IMR-90 (cell line): ENCODE measurements around the gene ATP6V1F. TPM values are rescaled to one million over a fixed set of nuclear protein-coding genes. Genes with fewer than 3 reads are reported as not detected.

ENCODE experiments used
- ATAC-seq: fragments of 200-7000 bp; cut with Tn5 transposase; 2 replicates; pipeline ENCODE4 v1.9.1; 2020; ENCODE audit warnings: low read depth, mild to moderate bottlenecking, moderate library complexity
- BruUV-seq: library from RNA; stranded (reverse); fragments of 400-500 nt; replicated peaks from 2 replicates; lab custom pipeline; 2021; lab: Mats Ljungman, UMichigan
- CTCF ChIA-PET: fragments of 300-600 bp; formaldehyde crosslinking; extraction: SDS; loops from one replicate; lab custom pipeline; 2021; ENCODE audit warnings: antibody characterized with exemption; lab: Yijun Ruan, JAX
- POLR2A ChIA-PET: fragments of 300-600 bp; sonication (Branson Sonifier 250); formaldehyde crosslinking; loops from one replicate; lab custom pipeline; 2022; ENCODE audit warnings: antibody characterized with exemption; ENCODE audit not compliant: unreplicated experiment; lab: Charles Lee
- DNase-seq: peaks from one replicate; pipeline ENCODE4 v3.0.0; 2013
- H2AFZ ChIP-seq: replicated peaks from 2 replicates; pipeline ENCODE3; 2013; ENCODE audit warnings: low read length, mild to moderate bottlenecking; ENCODE audit not compliant: poor library complexity
- H2AK5ac ChIP-seq: 2 replicates; pipeline ENCODE4 v1.6.1; 2013; ENCODE audit warnings: low read depth, low read length, inconsistent platforms
- H2AK9ac ChIP-seq: replicated peaks from 2 replicates; pipeline ENCODE3; 2013; ENCODE audit warnings: mild to moderate bottlenecking, low read depth, low read length, moderate library complexity; ENCODE audit not compliant: poor library complexity
- H2BK120ac ChIP-seq: 2 replicates; pipeline ENCODE4 v1.6.1; 2013; ENCODE audit warnings: low read depth, low read length, inconsistent platforms
- H2BK15ac ChIP-seq: 3 replicates; pipeline ENCODE4 v1.6.1; 2013; ENCODE audit warnings: low read depth, low read length, inconsistent platforms
- H2BK20ac ChIP-seq: 2 replicates; pipeline ENCODE4 v1.6.1; 2013; ENCODE audit warnings: low read depth, mild to moderate bottlenecking, inconsistent platforms, low read length, moderate library complexity
- H2BK5ac ChIP-seq: 2 replicates; pipeline ENCODE4 v1.6.1; 2013; ENCODE audit warnings: mild to moderate bottlenecking, low read depth, low read length, inconsistent platforms; ENCODE audit not compliant: poor library complexity, severe bottlenecking
- H3K14ac ChIP-seq: replicated peaks from 2 replicates; pipeline ENCODE4 v1.6.1; 2013; ENCODE audit warnings: low read depth, low read length, inconsistent platforms
- H3K18ac ChIP-seq: 2 replicates; pipeline ENCODE4 v1.6.1; 2013; ENCODE audit warnings: low read depth, low read length, control low read depth
- H3K23ac ChIP-seq: 2 replicates; pipeline ENCODE4 v1.6.1; 2013; ENCODE audit warnings: low read depth, low read length, inconsistent platforms
- H3K27ac ChIP-seq: 2 replicates; pipeline ENCODE4 v1.5.1; 2013; ENCODE audit warnings: mild to moderate bottlenecking, control low read depth, low read length; ENCODE audit not compliant: insufficient read depth
- H3K27me3 ChIP-seq: 2 replicates; pipeline ENCODE4 v1.6.1; 2013; ENCODE audit warnings: low read length; ENCODE audit not compliant: control insufficient read depth, insufficient read depth
- H3K36me3 ChIP-seq: 2 replicates; pipeline ENCODE4 v1.6.1; 2013; ENCODE audit warnings: low read length, mixed read lengths; ENCODE audit not compliant: control insufficient read depth, insufficient read depth
- H3K4ac ChIP-seq: 2 replicates; pipeline ENCODE4 v1.6.1; 2013; ENCODE audit warnings: low read depth, low read length, inconsistent platforms
- H3K4me1 ChIP-seq: 2 replicates; pipeline ENCODE4 v1.6.1; 2013; ENCODE audit warnings: low read length, mixed read lengths; ENCODE audit not compliant: control insufficient read depth, insufficient read depth
- H3K4me2 ChIP-seq: 2 replicates; pipeline ENCODE4 v1.6.1; 2013; ENCODE audit warnings: low read depth, mild to moderate bottlenecking, control low read depth, low read length, moderate library complexity
- H3K4me3 ChIP-seq: 2 replicates; pipeline ENCODE4 v1.5.1; 2013; ENCODE audit warnings: low read depth, mild to moderate bottlenecking, control low read depth, low read length, moderate library complexity; ENCODE audit not compliant: insufficient read depth
- H3K56ac ChIP-seq: 2 replicates; pipeline ENCODE4 v1.6.1; 2013; ENCODE audit warnings: low read length, inconsistent platforms; ENCODE audit not compliant: insufficient read depth; ENCODE audit errors: extremely low read depth
- H3K79me1 ChIP-seq, 2 experiments: 2 replicates each; pipeline ENCODE4 v1.6.1; 2013; ENCODE audit warnings: low read length in 2 of 2, inconsistent platforms in 1 of 2, low read depth in 1 of 2
- H3K9ac ChIP-seq: 2 replicates; pipeline ENCODE4 v1.6.1; 2013; ENCODE audit warnings: low read depth, low read length, control low read depth
- H3K9me1 ChIP-seq: 2 replicates; pipeline ENCODE4 v1.6.1; 2013; ENCODE audit warnings: low read length, inconsistent platforms; ENCODE audit not compliant: insufficient read depth
- H3K9me3 ChIP-seq: 2 replicates; pipeline ENCODE4 v1.6.1; 2013; ENCODE audit warnings: low read length; ENCODE audit not compliant: control insufficient read depth, insufficient read depth
- H4K20me1 ChIP-seq: 2 replicates; pipeline ENCODE4 v1.6.1; 2013; ENCODE audit warnings: low read length, inconsistent platforms; ENCODE audit not compliant: insufficient read depth
- H4K5ac ChIP-seq: 2 replicates; pipeline ENCODE4 v1.6.1; 2013; ENCODE audit warnings: mild to moderate bottlenecking, low read depth, low read length, control low read depth
- H4K8ac ChIP-seq, 2 experiments: 2 replicates each; pipeline ENCODE4 v1.6.1; 2013; ENCODE audit warnings: low read depth in 2 of 2, low read length in 2 of 2, control low read depth in 1 of 2, inconsistent platforms in 1 of 2
- H4K91ac ChIP-seq: 2 replicates; pipeline ENCODE4 v1.6.1; 2013; ENCODE audit warnings: low read depth, low read length, inconsistent platforms; ENCODE audit not compliant: insufficient read depth
- CHD1 ChIP-seq: IDR thresholded peaks from 2 replicates; pipeline ENCODE4 v1.6.1; 2012; ENCODE audit warnings: low read depth, low read length, improper control_type of control experiment
- RAD21 ChIP-seq: IDR thresholded peaks from 2 replicates; pipeline ENCODE4 v1.6.1; 2012; ENCODE audit warnings: low read length, improper control_type of control experiment
- WGBS, 2 experiments: methylation state at CpG; one replicate each; pipeline versions ENCODE4 v1.1.5 to v1.1.7; 2013; ENCODE audit warnings: missing lambda C conversion rate in 2 of 2; ENCODE audit not compliant: insufficient read length in 1 of 2; ENCODE audit errors: extremely low coverage in 2 of 2; 5-methylcytosine and 5-hydroxymethylcytosine counted together
- dilution Hi-C: fragments of 300-500 bp; cut with HindIII; formaldehyde crosslinking; loops from one replicate; pipeline ENCODE4 v1.14.3; 2018; ENCODE audit warnings: low sequenced_read_pairs; ENCODE audit not compliant: unreplicated experiment
- in situ Hi-C: fragments of 300-500 bp; cut with MboI; formaldehyde crosslinking; loops from 3 replicates; pipeline ENCODE4 v1.14.3; 2019; ENCODE audit warnings: low sequenced_read_pairs, inconsistent platforms, mixed read lengths
- intact Hi-C: fragments of 100-400 bp; cut with micrococcal nuclease; formaldehyde crosslinking; loops from 2 replicates; pipeline ENCODE4 v1.10.0; 2022
- polyA plus RNA-seq, 3 experiments: library from polyadenylated mRNA; depleted of rRNA; stranded (reverse); fragments of >200 nt; gene quantifications; 2 replicates each; pipeline ENCODE4 v1.2.3, GENCODE V29; 2012; ENCODE audit warnings: low replicate concordance in 1 of 3
- total RNA-seq: library from RNA; depleted of rRNA; stranded (reverse); fragments of >200 nt; gene quantifications from 2 replicates; pipeline ENCODE4 v1.2.3, GENCODE V29; 2012
- TF ChIP-seq, protein P1 (sequence below): fragments of 150-350 bp; IDR thresholded peaks from 2 replicates; pipeline ENCODE4 v1.6.1; 2017; ENCODE audit warnings: mild to moderate bottlenecking, antibody characterized with exemption, low read length, low read depth

The ATP6V1F gene
- total and polyA plus RNA-seq, 2 of the 4 experiments (the other 2 are of a cell fraction), result 104 to 321 TPM

DNA sequence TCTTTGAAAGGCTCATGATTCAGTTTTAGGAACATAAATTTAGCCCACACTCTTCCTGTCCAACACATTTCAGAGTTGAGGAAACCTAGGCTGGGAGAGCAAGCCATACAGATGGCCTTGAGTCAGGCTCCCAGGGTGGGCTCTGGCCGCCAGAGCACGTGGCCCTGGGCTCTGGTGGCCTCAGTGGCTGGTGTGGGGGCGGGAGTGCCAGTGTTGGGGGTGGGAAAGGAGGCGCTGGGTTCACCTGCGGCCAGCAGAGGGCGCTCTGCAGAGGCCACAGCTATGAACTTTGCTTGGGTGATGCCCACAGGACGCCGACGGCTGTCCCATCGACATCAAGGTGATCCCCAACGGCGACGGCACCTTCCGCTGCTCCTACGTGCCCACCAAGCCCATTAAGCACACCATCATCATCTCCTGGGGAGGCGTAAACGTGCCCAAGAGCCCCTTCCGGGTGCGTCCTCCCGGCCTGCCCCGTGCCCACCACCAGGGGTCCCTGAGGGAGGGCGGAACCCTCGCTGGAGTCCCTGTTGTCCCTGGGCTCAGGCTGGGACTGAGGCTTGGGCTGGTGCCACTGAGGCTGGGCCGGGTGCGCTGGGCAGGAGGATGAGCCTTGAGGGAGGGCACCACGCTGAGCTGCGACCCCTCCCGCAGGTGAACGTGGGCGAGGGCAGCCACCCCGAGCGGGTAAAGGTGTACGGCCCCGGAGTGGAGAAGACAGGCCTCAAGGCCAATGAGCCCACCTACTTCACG, 20.6 kb upstream of the ATP6V1F start (continued):
- TF ChIP-seq, protein P1, sequence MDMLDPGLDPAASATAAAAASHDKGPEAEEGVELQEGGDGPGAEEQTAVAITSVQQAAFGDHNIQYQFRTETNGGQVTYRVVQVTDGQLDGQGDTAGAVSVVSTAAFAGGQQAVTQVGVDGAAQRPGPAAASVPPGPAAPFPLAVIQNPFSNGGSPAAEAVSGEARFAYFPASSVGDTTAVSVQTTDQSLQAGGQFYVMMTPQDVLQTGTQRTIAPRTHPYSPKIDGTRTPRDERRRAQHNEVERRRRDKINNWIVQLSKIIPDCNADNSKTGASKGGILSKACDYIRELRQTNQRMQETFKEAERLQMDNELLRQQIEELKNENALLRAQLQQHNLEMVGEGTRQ, result peak; percentile 57

DNA sequence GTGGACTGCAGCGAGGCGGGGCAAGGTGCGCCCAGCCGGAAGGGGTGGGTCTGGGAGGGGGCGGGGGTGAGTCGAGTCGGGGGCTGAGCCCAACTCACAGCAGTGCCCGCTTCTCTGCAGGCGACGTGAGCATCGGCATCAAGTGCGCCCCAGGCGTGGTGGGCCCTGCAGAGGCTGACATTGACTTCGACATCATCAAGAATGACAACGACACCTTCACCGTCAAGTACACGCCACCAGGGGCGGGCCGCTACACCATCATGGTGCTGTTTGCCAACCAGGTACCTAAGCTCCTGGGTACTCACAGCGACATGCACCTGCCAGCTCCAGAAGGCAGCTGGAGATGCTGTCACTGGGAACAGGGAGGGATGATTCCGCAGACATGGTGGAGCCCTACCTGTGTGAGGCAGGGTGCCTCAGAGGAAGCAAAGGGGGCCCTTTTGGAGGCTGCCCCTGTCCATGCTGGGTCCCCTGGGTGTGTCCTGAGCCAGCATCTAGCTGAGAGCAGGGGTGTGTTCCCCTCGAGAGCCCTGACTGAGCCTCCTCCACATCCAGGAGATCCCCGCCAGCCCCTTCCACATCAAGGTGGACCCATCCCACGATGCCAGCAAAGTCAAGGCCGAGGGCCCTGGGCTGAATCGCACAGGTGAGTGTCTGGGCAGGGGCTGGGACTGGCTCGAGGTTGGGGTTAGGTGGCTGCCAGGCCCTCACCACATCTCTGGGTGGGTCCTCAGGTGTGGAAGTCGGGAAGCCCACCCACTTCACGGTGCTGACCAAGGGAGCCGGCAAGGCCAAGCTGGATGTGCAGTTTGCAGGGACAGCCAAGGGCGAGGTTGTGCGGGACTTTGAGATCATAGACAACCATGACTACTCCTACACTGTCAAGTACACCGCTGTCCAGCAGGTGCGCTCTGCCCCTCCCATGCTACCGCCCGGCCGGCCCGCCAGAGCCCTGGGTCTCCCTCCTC, 19.7 kb upstream of the ATP6V1F start:
- TF ChIP-seq CHD1 (no peak), RAD21 (no peak)
- Histone ChIP-seq H3K23ac (no peak overlapping the region), H3K14ac (no peak overlapping the region), H4K5ac (no peak overlapping the region), H3K9me3 (no peaks in the 10 kb centered on the region), H4K91ac (no peak overlapping the region), H3K4ac (no peak overlapping the region), H2AFZ (no peak overlapping the region), H3K27ac (no peak overlapping the region), H3K9me1 (no peaks in the 10 kb centered on the region; the same call in 1 of the 2 replicates), H3K36me3 (peaks cover 97% of the 10 kb centered on the region), H2BK5ac (no peak overlapping the region), H2AK9ac (peak overlapping the region; percentile 67), H2BK20ac (no peak overlapping the region), H2BK15ac (no peak overlapping the region), H2BK120ac (no peak overlapping the region), H3K4me1 (peaks cover 3% of the 10 kb centered on the region; the same call in 1 of the 2 replicates), H4K20me1 (peaks cover 96% of the 10 kb centered on the region), H2AK5ac (no peak overlapping the region), H3K18ac (no peak overlapping the region), H3K9ac (no peak overlapping the region), H3K4me3 (no peak overlapping the region), H4K8ac (no peak overlapping the region), H3K27me3 (no peaks in the 10 kb centered on the region), H3K4me2 (no peak overlapping the region), H3K79me1 (peaks cover 31 to 82% of the 10 kb centered on the region in 2 experiments), H3K56ac (no peak overlapping the region)
- in situ Hi-C loops, result no loop called here
- BruUV-seq, result no TSS peak
- 98% methylated on average over 18 of the region's 38 CpGs; no CpG with 5 or more reads in 1 of the 2 experiments for WGBS, 2 experiments
- dilution Hi-C loops, result no loop called here
- ChIA-PET POLR2A (no interaction called here), CTCF (no interaction called here)
- no peak for ATAC-seq
- no peak for DNase-seq
- intact Hi-C loops, result no loop called here
